ENCODE results near the gene ZFR2. TPM values are rescaled to one million over a fixed set of nuclear protein-coding genes. Genes with fewer than 3 reads are reported as not detected.

Gene ZFR2
- total RNA-seq, 4 donors from 2014 or later = not detected

- Histone ChIP-seq H3K27me3 (peaks cover 50 to 62% (median 61%) of the 10 kb centered on the region in 3 donors), H3K9me3 (no peaks in the 10 kb centered on the region), H3K4me3 (no peak overlapping the region), H3K27ac (no peak overlapping the region), H3K36me3 (no peaks in the 10 kb centered on the region), H3K4me1 (peaks cover 0 to 3% of the 10 kb centered on the region in 2 donors)
- in situ Hi-C loops (cut with MboI; ENCODE audit: low sequenced_read_pairs in 4 of 4) (no loop called here), intact Hi-C loops (cut with DNase I; ENCODE audit: low total_unique reads) (no loop called here)
- no peak for TF ChIP-seq POLR2A (IDR thresholded peaks at IDR 0.05)
- TF ChIP-seq CTCF (IDR thresholded peaks at IDR 0.05 in 4 of 5, conservative IDR thresholded peaks at IDR 0.05 in 1 of 5) = no peak
- DNase-seq = no peak
- no peak for ATAC-seq
These were observed 65.5 kb downstream of the ZFR2 start for GRCh38 chr19:3803114-3803888.

DNA sequence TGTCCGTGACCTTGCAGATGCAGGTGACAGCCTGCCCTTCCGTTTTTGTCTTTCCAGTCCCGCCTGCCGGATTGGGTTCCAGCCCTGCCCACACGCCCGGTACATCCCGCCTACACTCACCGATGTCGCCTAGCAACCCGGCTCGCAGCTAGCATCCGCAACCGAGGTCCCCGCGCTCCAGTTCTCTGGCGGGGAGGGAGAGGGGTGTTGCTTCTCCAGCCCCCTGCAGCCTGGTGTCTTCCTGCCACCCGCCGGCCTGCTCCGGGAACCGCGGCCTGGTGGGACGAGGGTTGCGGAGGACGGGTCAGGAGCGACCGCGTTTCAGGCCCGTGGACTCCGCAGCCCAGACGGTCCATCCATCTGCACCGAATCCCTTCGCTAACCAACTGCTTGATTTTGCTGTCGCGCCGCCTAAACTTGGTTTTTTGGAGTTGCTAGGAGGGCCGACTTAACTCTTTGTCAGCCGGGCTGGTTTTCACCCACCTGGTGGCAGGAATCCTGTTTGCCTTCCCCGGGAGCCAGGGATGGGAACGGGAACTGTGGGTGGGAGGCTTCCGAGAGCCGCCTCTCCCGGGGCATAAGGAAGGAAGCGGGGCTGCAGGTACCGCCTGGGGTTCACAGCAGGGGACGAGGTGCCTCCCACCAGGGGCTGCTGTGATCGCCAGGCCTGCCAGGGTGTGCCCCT lies 67.3 kb downstream of the ZFR2 start:
- DNase-seq = no peak
- no peak for ATAC-seq
- H3K27me3 ChIP-seq = peaks cover 50 to 66% (median 64%) of the 10 kb centered on the region in 3 donors

DNA sequence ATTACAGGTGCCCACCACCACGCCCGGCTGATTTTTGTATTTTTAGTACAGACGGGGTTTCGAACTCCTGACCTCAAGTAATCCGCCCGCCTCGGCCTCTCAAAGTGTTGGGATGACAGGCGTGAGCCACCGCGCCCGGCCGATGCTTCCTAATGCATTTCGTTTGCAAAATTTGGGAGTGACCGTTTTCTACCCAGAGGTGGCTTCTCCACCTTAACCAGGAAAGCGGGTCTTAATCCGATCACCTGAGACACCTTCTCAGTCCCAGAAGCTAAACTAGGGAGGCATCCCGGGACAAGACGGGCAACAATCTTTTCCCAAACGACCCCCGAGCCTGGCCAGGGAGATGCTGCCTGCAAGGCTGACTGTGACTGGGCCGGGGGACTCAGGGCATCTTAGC lies 67.8 kb downstream of the ZFR2 start:
- ATAC-seq = no peak
- Histone ChIP-seq H3K36me3 (no peaks in the 10 kb centered on the region), H3K27me3 (peaks cover 50 to 72% (median 63%) of the 10 kb centered on the region in 3 donors), H3K4me1 (peaks cover 0 to 3% of the 10 kb centered on the region in 2 donors), H3K4me3 (no peak overlapping the region), H3K9me3 (no peaks in the 10 kb centered on the region), H3K27ac (no peak overlapping the region)
- no peak for DNase-seq
- in situ Hi-C loops (cut with MboI; ENCODE audit: low sequenced_read_pairs in 4 of 4) (no loop called here), intact Hi-C loops (cut with DNase I; ENCODE audit: low total_unique reads) (no loop called here)
- TF ChIP-seq POLR2A (IDR thresholded peaks at IDR 0.05) = no peak
- no peak for TF ChIP-seq CTCF (IDR thresholded peaks at IDR 0.05 in 4 of 5, conservative IDR thresholded peaks at IDR 0.05 in 1 of 5)

More for the DNA sequence above, 67.3 kb downstream of the ZFR2 start:
- Histone ChIP-seq H3K4me1 (peaks cover 0 to 3% of the 10 kb centered on the region in 2 donors), H3K4me3 (no peak overlapping the region), H3K27ac (no peak overlapping the region), H3K36me3 (no peaks in the 10 kb centered on the region), H3K9me3 (no peaks in the 10 kb centered on the region)
- intact Hi-C loops (cut with DNase I; ENCODE audit: low total_unique reads) = no loop called here
- in situ Hi-C loops (cut with MboI; ENCODE audit: low sequenced_read_pairs in 4 of 4) = no loop called here
- TF ChIP-seq POLR2A (IDR thresholded peaks at IDR 0.05) (no peak), CTCF (IDR thresholded peaks at IDR 0.05 in 4 of 5, conservative IDR thresholded peaks at IDR 0.05 in 1 of 5) (no peak)

GRCh38 chr19:3798137-3798536 lies 70.7 kb downstream of the ZFR2 start:
- Histone ChIP-seq H3K9me3 (no peaks in the 10 kb centered on the region), H3K4me3 (no peak overlapping the region), H3K27ac (no peak overlapping the region), H3K4me1 (peaks cover 0 to 3% of the 10 kb centered on the region in 2 donors), H3K27me3 (peaks cover 36 to 51% (median 43%) of the 10 kb centered on the region in 3 donors), H3K36me3 (no peaks in the 10 kb centered on the region)
- ATAC-seq (no peak), DNase-seq (no peak)
- intact Hi-C loops (cut with DNase I; ENCODE audit: low total_unique reads) = no loop called here
- in situ Hi-C loops (cut with MboI; ENCODE audit: low sequenced_read_pairs in 4 of 4) = no loop called here
- TF ChIP-seq POLR2A (IDR thresholded peaks at IDR 0.05) (no peak), CTCF (IDR thresholded peaks at IDR 0.05 in 4 of 5, conservative IDR thresholded peaks at IDR 0.05 in 1 of 5) (no peak)
